Smooth muscle cell (in vitro differentiated cells): Measurements from ENCODE around the gene ADRA2C. TPM values are rescaled to one million over a fixed set of nuclear protein-coding genes. Genes with fewer than 3 reads are reported as not detected.
A peak's percentile ranks its signal among the peaks of the same experiment; 100 is the strongest.

ENCODE experiments used
- DNase-seq: peaks from one replicate; lab custom pipeline; 2025; ENCODE audit not compliant: unreplicated experiment; lab: John Stamatoyannopoulos, UW
- H2AFZ ChIP-seq: fragments of 200-600 bp; sonication (generic); 2 replicates; pipeline ENCODE4 v1.6.0; 2016; ENCODE audit warnings: antibody characterized with exemption, low read depth, mild to moderate bottlenecking
- H3F3A ChIP-seq: fragments of 200-600 bp; sonication (generic); 2 replicates; pipeline ENCODE4 v1.6.0; 2017; ENCODE audit warnings: antibody characterized with exemption, low read depth
- H3K27ac ChIP-seq: fragments of 200-600 bp; sonication (generic); 2 replicates; pipeline ENCODE4 v1.5.1; 2016; ENCODE audit warnings: low read depth, mild to moderate bottlenecking
- H3K27me3 ChIP-seq: fragments of 200-600 bp; sonication (generic); 2 replicates; pipeline ENCODE4 v1.6.1; 2016; ENCODE audit warnings: low read depth, mild to moderate bottlenecking
- H3K36me3 ChIP-seq: fragments of 200-600 bp; sonication (generic); 2 replicates; pipeline ENCODE4 v1.5.1; 2016; ENCODE audit warnings: low read depth
- H3K4me1 ChIP-seq: fragments of 200-600 bp; sonication (generic); 2 replicates; pipeline ENCODE4 v1.5.1; 2016; ENCODE audit warnings: low read depth
- H3K4me2 ChIP-seq: fragments of 200-600 bp; sonication (generic); 2 replicates; pipeline ENCODE4 v1.6.0; 2016; ENCODE audit warnings: mild to moderate bottlenecking
- H3K4me3 ChIP-seq: fragments of 200-600 bp; sonication (generic); 2 replicates; pipeline ENCODE4 v1.5.1; 2016; ENCODE audit warnings: mild to moderate bottlenecking
- H3K79me2 ChIP-seq: fragments of 200-600 bp; sonication (generic); 2 replicates; pipeline ENCODE4 v1.6.0; 2016; ENCODE audit warnings: low read depth, mild to moderate bottlenecking
- H3K9ac ChIP-seq: fragments of 200-600 bp; sonication (generic); 2 replicates; pipeline ENCODE4 v1.6.0; 2016; ENCODE audit warnings: low read depth
- H3K9me3 ChIP-seq: fragments of 200-600 bp; sonication (generic); replicated peaks from 2 replicates; pipeline ENCODE4 v1.5.1; 2016; ENCODE audit warnings: low read depth
- H4K20me1 ChIP-seq: fragments of 200-600 bp; sonication (generic); 2 replicates; pipeline ENCODE4 v1.6.0; 2016; ENCODE audit warnings: low read depth
- CTCF ChIP-seq: fragments of 200-600 bp; sonication (generic); IDR thresholded peaks from 2 replicates; pipeline ENCODE4 v1.5.1; 2017; ENCODE audit warnings: borderline replicate concordance, mild to moderate bottlenecking, antibody characterized with exemption; ENCODE audit not compliant: insufficient read depth, poor library complexity, severe bottlenecking
- WGBS: methylation state at CpG from one replicate; pipeline ENCODE4 v1.1.7; 2016; ENCODE audit warnings: low lambda C conversion rate; 5-methylcytosine and 5-hydroxymethylcytosine counted together
- polyA plus RNA-seq: library from polyadenylated mRNA; unstranded; fragments of >200 nt; fragmentation: Nextera tagmentation; extraction: Ambion mirVana; gene quantifications from 2 replicates; pipeline ENCODE4 v1.2.1, GENCODE V29; 2016
- total RNA-seq: library from RNA; depleted of rRNA; stranded (reverse); fragments of >200 nt; gene quantifications from 2 replicates; pipeline ENCODE4 v1.2.3, GENCODE V29; 2014

Gene ADRA2C
- 1.6 and 1.7 TPM in 2 replicates for total RNA-seq
- polyA plus RNA-seq = 0.53 and 1.5 TPM in 2 replicates

DNA sequence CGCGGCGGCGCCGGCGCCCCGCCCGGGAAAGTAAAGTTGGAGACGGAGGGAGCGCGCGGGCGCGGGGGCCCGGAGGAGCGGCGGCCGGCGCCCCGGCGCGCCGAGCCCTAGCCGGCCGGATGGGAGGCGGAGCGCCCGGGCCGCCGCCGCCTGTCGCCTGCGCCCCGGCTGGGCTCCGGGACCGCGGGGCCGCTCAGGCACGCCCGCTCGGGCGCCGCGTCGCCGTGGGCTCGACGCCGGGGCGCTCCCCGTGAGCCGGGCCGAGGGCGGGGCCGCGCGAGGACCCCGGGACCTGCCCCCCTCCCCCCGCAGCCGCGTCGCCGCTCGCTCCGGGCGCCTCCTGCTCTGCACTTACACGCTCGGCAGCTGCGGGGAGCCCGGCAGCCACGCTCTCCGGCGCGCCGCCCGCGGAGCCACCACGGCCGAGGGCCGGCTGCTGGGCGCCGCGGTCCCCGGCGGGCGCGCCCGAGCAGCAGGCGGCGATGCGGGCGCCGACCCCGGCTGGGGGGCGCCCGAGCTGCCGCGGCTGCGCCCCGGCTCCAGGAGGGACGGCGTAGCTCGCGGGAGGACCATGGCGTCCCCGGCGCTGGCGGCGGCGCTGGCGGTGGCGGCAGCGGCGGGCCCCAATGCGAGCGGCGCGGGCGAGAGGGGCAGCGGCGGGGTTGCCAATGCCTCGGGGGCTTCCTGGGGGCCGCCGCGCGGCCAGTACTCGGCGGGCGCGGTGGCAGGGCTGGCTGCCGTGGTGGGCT is at the start of gene ADRA2C:
ADRA2C (plus strand) TSS at position 350 of the 749 bp plus-strand sequence; CDS start at position 572, 222 bp downstream.
- DNase-seq = no peak
- TF ChIP-seq CTCF = no peak
- 1% methylated on average over 90 of the region's 131 CpGs for WGBS
- Histone ChIP-seq H3K4me3 (peak within 1 kb of the TSS; percentile 50), H3K4me1 (no peaks in the 10 kb centered on the region), H2AFZ (peak within 1 kb of the TSS; percentile 31), H3F3A (no peaks in the 10 kb centered on the region), H3K4me2 (peak within 1 kb of the TSS; percentile 87), H3K9ac (no peak within 1 kb of the TSS), H3K9me3 (no peaks in the 10 kb centered on the region), H3K79me2 (no peaks in the 10 kb centered on the region), H4K20me1 (no peaks in the 10 kb centered on the region), H3K27me3 (peaks cover 29% of the 10 kb centered on the region), H3K27ac (no peak within 1 kb of the TSS), H3K36me3 (no peaks in the 10 kb centered on the region)

GRCh38 chr4:3716631-3717235 is 49.5 kb upstream of the ADRA2C start:
- Histone ChIP-seq H3K4me1 (peaks cover 7% of the 10 kb centered on the region), H3K9me3 (no peaks in the 10 kb centered on the region), H4K20me1 (no peaks in the 10 kb centered on the region), H2AFZ (no peak overlapping the region), H3F3A (no peaks in the 10 kb centered on the region), H3K27me3 (no peaks in the 10 kb centered on the region), H3K4me2 (no peak overlapping the region), H3K4me3 (no peak overlapping the region), H3K36me3 (no peaks in the 10 kb centered on the region), H3K79me2 (no peaks in the 10 kb centered on the region), H3K9ac (no peak overlapping the region), H3K27ac (no peak overlapping the region)
- no peak for TF ChIP-seq CTCF
- DNase-seq = no peak
- WGBS = 88% methylated on average over 10 of the region's 10 CpGs

GRCh38 chr4:3717241-3717640 is 48.9 kb upstream of the ADRA2C start:
- H3K27me3 ChIP-seq = no peaks in the 10 kb centered on the region
- no peaks in the 10 kb centered on the region for H3K79me2 ChIP-seq
- no peak overlapping the region for H3K27ac ChIP-seq
- no peak overlapping the region for H3K4me3 ChIP-seq
- H3K4me1 ChIP-seq = peaks cover 7% of the 10 kb centered on the region
- H3F3A ChIP-seq = no peaks in the 10 kb centered on the region
- no peak overlapping the region for H2AFZ ChIP-seq
- H3K4me2 ChIP-seq = no peak overlapping the region
- no peak for TF ChIP-seq CTCF
- DNase-seq = no peak
- no peak overlapping the region for H3K9ac ChIP-seq
- no peaks in the 10 kb centered on the region for H4K20me1 ChIP-seq
- H3K9me3 ChIP-seq = no peaks in the 10 kb centered on the region
- 89% methylated on average over 6 of the region's 6 CpGs for WGBS
- no peaks in the 10 kb centered on the region for H3K36me3 ChIP-seq
